ENCODE measurements around the gene ANAPC7.

DNA sequence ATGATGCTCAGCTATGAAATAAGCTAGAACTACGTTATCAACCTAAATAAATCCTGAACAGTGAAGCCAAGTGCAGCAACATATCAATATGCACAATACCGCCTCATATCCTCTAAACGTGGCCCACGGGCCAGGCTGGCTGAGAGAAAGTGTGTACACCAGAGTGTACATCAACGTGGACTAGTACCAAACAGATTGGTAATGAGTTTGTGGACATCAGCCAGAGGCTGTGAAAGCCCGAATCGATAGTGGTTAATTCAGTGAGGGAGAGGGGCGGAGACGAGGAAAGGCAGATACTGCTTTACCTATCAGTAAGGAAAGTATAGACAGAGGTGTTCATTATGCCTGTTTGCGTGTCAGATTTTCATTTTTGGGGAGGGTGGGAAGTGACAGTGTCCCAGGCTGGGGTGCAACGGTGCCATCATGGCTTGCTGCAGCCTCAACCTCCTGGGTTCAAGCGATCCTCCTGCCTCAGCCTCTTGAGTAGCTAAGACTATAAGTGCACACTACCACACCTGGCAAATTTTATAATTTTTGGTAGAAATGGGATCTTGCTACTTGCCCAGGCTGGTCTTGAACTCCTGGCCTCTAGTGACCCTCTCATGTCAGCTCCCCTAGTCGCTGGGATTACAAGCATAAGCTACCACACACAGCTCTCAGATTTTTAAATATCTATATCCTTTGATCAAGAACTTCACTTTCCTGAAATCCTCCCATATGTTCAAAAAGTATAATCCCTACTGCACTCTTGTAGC lies 50.1 kb downstream of the ANAPC7 start:
- TF ChIP-seq EZH2phosphoT487 (conservative IDR thresholded peaks at IDR 0.05; ENCODE audit: low read length): no peak
- TF ChIP-seq, protein P1, sequence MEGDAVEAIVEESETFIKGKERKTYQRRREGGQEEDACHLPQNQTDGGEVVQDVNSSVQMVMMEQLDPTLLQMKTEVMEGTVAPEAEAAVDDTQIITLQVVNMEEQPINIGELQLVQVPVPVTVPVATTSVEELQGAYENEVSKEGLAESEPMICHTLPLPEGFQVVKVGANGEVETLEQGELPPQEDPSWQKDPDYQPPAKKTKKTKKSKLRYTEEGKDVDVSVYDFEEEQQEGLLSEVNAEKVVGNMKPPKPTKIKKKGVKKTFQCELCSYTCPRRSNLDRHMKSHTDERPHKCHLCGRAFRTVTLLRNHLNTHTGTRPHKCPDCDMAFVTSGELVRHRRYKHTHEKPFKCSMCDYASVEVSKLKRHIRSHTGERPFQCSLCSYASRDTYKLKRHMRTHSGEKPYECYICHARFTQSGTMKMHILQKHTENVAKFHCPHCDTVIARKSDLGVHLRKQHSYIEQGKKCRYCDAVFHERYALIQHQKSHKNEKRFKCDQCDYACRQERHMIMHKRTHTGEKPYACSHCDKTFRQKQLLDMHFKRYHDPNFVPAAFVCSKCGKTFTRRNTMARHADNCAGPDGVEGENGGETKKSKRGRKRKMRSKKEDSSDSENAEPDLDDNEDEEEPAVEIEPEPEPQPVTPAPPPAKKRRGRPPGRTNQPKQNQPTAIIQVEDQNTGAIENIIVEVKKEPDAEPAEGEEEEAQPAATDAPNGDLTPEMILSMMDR (IDR thresholded peaks at IDR 0.05; ENCODE audit: insufficient read depth, low read length, poor library complexity, severe bottlenecking): no peak

All from SU-DHL-6 (cell line).